ENCODE results near the gene ENAH. TPM values are rescaled to one million over a fixed set of nuclear protein-coding genes. Genes with fewer than 3 reads are reported as not detected.

The ENAH gene
- total and polyA plus RNA-seq, 2 experiments from 2014 or later = 109 to 184 TPM

DNA sequence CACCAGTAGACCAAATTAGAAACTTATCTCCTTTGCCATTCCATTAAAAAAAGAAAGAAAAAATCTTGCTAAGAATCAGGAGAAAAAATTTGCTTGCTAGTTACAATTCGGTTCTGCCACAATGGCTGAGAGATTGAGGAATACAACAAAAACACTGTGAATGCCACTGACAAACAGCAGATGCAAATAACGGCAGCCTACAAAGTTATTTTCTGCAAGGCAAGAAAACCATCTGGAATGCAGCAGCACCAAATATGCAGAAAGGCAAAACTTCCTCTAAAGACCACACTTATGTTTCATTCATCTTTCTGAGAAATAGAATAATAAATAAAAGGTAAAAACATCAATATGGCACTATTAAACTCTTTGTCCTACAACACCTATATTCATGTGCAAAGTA lies 75.7 kb downstream of the ENAH start:
- peaks cover 5% of the 10 kb centered on the region; the same call in 2 of the 3 replicates for H3K36me3 Mint-ChIP-seq (ENCODE audit: low read depth)
- peak overlapping the region; percentile 6; the same call in 1 of the 2 replicates for H3K27ac Mint-ChIP-seq
- Histone ChIP-seq H2AFZ (no peak overlapping the region), H3K27me3 (ENCODE audit: insufficient read depth) (no peaks in the 10 kb centered on the region), H3K4me1 (ENCODE audit: insufficient read depth) (peaks cover 52% of the 10 kb centered on the region), H3K79me2 (replicated peaks; ENCODE audit: insufficient read depth) (peaks cover 98% of the 10 kb centered on the region), H3F3A (replicated peaks; ENCODE audit: low read depth) (no peaks in the 10 kb centered on the region), H4K20me1 (replicated peaks; ENCODE audit: insufficient read depth) (peaks cover 83% of the 10 kb centered on the region), H3K36me3 (ENCODE audit: insufficient read depth) (no peaks in the 10 kb centered on the region), H3K27ac (ENCODE audit: low read depth) (0 out of 2 replicates have a peak overlapping the region, but pooled peaks have one; percentile 24), H3K4me2 (peak overlapping the region; percentile 28), H3K9me2 (ENCODE audit: insufficient read depth) (no peaks in the 10 kb centered on the region), H3K4me3 (no peak overlapping the region)
- DNase-seq (ENCODE audit: low spot score) (no peak), ATAC-seq (no peak)
- TF ChIP-seq JUNB (IDR thresholded peaks at IDR 0.05; ENCODE audit: unreplicated experiment) (no peak), POLR2AphosphoS5 (IDR thresholded peaks at IDR 0.05; ENCODE audit: low read depth) (no peak), STAT1 (IDR thresholded peaks at IDR 0.05; ENCODE audit: unreplicated experiment) (no peak), EZH2 (IDR thresholded peaks at IDR 0.05; ENCODE audit: low read depth, unreplicated experiment) (no peak), CREB1 (CRISPR knock-in tag; IDR thresholded peaks at IDR 0.05; ENCODE audit: low read depth) (no peak), EZH2phosphoT487 (IDR thresholded peaks at IDR 0.05; ENCODE audit: unreplicated experiment) (no peak), ZNF331 (CRISPR knock-in tag; IDR thresholded peaks at IDR 0.05; ENCODE audit: low read depth) (no peak), NANOG (IDR thresholded peaks at IDR 0.05; ENCODE audit: borderline replicate concordance) (no peak), ZNF114 (CRISPR knock-in tag; IDR thresholded peaks at IDR 0.05) (no peak)
- TF ChIP-seq, protein P1, sequence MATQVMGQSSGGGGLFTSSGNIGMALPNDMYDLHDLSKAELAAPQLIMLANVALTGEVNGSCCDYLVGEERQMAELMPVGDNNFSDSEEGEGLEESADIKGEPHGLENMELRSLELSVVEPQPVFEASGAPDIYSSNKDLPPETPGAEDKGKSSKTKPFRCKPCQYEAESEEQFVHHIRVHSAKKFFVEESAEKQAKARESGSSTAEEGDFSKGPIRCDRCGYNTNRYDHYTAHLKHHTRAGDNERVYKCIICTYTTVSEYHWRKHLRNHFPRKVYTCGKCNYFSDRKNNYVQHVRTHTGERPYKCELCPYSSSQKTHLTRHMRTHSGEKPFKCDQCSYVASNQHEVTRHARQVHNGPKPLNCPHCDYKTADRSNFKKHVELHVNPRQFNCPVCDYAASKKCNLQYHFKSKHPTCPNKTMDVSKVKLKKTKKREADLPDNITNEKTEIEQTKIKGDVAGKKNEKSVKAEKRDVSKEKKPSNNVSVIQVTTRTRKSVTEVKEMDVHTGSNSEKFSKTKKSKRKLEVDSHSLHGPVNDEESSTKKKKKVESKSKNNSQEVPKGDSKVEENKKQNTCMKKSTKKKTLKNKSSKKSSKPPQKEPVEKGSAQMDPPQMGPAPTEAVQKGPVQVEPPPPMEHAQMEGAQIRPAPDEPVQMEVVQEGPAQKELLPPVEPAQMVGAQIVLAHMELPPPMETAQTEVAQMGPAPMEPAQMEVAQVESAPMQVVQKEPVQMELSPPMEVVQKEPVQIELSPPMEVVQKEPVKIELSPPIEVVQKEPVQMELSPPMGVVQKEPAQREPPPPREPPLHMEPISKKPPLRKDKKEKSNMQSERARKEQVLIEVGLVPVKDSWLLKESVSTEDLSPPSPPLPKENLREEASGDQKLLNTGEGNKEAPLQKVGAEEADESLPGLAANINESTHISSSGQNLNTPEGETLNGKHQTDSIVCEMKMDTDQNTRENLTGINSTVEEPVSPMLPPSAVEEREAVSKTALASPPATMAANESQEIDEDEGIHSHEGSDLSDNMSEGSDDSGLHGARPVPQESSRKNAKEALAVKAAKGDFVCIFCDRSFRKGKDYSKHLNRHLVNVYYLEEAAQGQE (IDR thresholded peaks at IDR 0.05; ENCODE audit: unreplicated experiment) = no peak
- TF ChIP-seq, protein P2, sequence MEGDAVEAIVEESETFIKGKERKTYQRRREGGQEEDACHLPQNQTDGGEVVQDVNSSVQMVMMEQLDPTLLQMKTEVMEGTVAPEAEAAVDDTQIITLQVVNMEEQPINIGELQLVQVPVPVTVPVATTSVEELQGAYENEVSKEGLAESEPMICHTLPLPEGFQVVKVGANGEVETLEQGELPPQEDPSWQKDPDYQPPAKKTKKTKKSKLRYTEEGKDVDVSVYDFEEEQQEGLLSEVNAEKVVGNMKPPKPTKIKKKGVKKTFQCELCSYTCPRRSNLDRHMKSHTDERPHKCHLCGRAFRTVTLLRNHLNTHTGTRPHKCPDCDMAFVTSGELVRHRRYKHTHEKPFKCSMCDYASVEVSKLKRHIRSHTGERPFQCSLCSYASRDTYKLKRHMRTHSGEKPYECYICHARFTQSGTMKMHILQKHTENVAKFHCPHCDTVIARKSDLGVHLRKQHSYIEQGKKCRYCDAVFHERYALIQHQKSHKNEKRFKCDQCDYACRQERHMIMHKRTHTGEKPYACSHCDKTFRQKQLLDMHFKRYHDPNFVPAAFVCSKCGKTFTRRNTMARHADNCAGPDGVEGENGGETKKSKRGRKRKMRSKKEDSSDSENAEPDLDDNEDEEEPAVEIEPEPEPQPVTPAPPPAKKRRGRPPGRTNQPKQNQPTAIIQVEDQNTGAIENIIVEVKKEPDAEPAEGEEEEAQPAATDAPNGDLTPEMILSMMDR (conservative IDR thresholded peaks at IDR 0.05; ENCODE audit: low read depth in 2 of 2) = no peak
- TF ChIP-seq, protein P3, sequence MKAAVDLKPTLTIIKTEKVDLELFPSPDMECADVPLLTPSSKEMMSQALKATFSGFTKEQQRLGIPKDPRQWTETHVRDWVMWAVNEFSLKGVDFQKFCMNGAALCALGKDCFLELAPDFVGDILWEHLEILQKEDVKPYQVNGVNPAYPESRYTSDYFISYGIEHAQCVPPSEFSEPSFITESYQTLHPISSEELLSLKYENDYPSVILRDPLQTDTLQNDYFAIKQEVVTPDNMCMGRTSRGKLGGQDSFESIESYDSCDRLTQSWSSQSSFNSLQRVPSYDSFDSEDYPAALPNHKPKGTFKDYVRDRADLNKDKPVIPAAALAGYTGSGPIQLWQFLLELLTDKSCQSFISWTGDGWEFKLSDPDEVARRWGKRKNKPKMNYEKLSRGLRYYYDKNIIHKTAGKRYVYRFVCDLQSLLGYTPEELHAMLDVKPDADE (IDR thresholded peaks at IDR 0.05) = no peak
- TF ChIP-seq, protein P4, sequence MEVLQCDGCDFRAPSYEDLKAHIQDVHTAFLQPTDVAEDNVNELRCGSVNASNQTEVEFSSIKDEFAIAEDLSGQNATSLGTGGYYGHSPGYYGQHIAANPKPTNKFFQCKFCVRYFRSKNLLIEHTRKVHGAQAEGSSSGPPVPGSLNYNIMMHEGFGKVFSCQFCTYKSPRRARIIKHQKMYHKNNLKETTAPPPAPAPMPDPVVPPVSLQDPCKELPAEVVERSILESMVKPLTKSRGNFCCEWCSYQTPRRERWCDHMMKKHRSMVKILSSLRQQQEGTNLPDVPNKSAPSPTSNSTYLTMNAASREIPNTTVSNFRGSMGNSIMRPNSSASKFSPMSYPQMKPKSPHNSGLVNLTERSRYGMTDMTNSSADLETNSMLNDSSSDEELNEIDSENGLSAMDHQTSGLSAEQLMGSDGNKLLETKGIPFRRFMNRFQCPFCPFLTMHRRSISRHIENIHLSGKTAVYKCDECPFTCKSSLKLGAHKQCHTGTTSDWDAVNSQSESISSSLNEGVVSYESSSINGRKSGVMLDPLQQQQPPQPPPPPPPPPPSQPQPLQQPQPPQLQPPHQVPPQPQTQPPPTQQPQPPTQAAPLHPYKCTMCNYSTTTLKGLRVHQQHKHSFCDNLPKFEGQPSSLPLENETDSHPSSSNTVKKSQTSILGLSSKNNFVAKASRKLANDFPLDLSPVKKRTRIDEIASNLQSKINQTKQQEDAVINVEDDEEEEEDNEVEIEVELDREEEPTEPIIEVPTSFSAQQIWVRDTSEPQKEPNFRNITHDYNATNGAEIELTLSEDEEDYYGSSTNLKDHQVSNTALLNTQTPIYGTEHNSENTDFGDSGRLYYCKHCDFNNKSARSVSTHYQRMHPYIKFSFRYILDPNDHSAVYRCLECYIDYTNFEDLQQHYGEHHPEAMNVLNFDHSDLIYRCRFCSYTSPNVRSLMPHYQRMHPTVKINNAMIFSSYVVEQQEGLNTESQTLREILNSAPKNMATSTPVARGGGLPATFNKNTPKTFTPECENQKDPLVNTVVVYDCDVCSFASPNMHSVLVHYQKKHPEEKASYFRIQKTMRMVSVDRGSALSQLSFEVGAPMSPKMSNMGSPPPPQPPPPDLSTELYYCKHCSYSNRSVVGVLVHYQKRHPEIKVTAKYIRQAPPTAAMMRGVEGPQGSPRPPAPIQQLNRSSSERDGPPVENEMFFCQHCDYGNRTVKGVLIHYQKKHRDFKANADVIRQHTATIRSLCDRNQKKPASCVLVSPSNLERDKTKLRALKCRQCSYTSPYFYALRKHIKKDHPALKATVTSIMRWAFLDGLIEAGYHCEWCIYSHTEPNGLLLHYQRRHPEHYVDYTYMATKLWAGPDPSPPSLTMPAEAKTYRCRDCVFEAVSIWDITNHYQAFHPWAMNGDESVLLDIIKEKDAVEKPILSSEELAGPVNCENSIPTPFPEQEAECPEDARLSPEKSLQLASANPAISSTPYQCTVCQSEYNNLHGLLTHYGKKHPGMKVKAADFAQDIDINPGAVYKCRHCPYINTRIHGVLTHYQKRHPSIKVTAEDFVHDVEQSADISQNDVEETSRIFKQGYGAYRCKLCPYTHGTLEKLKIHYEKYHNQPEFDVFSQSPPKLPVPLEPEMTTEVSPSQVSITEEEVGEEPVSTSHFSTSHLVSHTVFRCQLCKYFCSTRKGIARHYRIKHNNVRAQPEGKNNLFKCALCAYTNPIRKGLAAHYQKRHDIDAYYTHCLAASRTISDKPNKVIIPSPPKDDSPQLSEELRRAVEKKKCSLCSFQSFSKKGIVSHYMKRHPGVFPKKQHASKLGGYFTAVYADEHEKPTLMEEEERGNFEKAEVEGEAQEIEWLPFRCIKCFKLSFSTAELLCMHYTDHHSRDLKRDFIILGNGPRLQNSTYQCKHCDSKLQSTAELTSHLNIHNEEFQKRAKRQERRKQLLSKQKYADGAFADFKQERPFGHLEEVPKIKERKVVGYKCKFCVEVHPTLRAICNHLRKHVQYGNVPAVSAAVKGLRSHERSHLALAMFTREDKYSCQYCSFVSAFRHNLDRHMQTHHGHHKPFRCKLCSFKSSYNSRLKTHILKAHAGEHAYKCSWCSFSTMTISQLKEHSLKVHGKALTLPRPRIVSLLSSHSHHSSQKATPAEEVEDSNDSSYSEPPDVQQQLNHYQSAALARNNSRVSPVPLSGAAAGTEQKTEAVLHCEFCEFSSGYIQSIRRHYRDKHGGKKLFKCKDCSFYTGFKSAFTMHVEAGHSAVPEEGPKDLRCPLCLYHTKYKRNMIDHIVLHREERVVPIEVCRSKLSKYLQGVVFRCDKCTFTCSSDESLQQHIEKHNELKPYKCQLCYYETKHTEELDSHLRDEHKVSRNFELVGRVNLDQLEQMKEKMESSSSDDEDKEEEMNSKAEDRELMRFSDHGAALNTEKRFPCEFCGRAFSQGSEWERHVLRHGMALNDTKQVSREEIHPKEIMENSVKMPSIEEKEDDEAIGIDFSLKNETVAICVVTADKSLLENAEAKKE (CRISPR knock-in tag; IDR thresholded peaks at IDR 0.05) = no peak
- H3K9me3 Mint-ChIP-seq = no peaks in the 10 kb centered on the region
- no peak overlapping the region for H3K4me3 Mint-ChIP-seq
- peaks cover 7% of the 10 kb centered on the region for H3K27me3 Mint-ChIP-seq (ENCODE audit: insufficient read depth, low read depth, poor library complexity)
- peaks cover 63% of the 10 kb centered on the region for H3K4me1 Mint-ChIP-seq
